Muscle layer of duodenum (tissue), 2 donors: ENCODE results near the gene HIVEP1.

Experiments
- H3K27ac ChIP-seq: one replicate; pipeline ENCODE4 v1.7.0; 2013; ENCODE audit warnings: mild to moderate bottlenecking, low read length
- H3K27me3 ChIP-seq: one replicate; pipeline ENCODE4 v1.7.0; 2013; ENCODE audit warnings: low read depth, mild to moderate bottlenecking, control low read depth, low read length
- H3K36me3 ChIP-seq, 2 donors: one replicate each; pipeline ENCODE4 v1.7.0; 2013; ENCODE audit warnings: low read length in 2 of 2, control low read depth in 1 of 2, mild to moderate bottlenecking in 1 of 2; ENCODE audit not compliant: insufficient read depth in 2 of 2, control insufficient read depth in 1 of 2
- H3K4me1 ChIP-seq, 2 donors: one replicate each; pipeline ENCODE4 v1.7.0; 2013; ENCODE audit warnings: low read length in 2 of 2, mild to moderate bottlenecking in 2 of 2, control low read depth in 1 of 2, moderate library complexity in 1 of 2; ENCODE audit not compliant: insufficient read depth in 2 of 2, control insufficient read depth in 1 of 2
- H3K4me3 ChIP-seq, 2 donors: one replicate each; pipeline ENCODE4 v1.7.0; 2013; ENCODE audit warnings: low read length in 2 of 2, low read depth in 1 of 2, mild to moderate bottlenecking in 1 of 2
- H3K9me3 ChIP-seq, 2 donors: one replicate each; pipeline ENCODE4 v1.7.0; 2013; ENCODE audit warnings: low read length in 2 of 2, control low read depth in 1 of 2, mild to moderate bottlenecking in 1 of 2; ENCODE audit not compliant: control insufficient read depth in 1 of 2
- donor health status: healthy.

Gene HIVEP1

DNA sequence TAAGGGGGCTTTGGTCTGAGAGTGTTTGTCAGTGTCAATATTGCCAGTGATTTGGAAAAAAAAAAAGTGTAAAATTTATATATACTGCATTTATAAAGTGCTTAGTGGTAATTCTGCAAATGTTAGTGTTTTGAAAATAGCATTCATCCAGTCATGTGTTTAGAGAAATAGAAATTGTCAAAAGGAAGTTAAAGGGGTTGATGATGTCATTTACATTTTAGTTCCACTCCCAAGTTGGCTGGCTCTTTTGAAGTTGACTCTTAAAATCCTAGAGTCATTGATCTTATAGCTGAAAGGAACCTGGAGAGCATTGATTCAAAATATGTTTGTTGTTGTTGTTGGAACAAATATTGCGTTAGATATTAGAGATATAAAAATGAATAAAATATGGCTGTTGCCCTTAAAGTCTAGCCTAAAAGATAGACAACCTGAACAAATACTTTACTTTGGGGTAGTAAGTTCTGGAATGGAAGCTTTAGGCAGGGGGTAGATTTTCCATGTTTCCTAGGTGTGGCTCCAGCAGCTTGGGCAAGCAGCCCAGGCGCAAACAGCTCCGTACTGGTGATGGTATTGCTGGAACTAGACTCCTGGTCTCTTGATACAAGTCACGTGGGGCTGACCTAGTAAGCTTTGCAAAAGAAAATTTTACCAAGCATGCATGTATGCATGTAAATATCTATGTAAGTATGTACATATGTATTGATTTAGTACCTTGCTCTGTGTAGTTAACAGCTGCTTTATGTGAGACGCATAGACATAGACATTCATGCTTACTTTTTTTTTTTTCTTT, 46.3 kb downstream of the HIVEP1 start:
- Histone ChIP-seq H3K4me1 (peaks cover 5 to 17% of the 10 kb centered on the region in 2 donors), H3K9me3 (no peaks in the 10 kb centered on the region), H3K27ac (no peak overlapping the region), H3K4me3 (no peak overlapping the region), H3K27me3 (no peaks in the 10 kb centered on the region), H3K36me3 (no peaks in the 10 kb centered on the region)

DNA sequence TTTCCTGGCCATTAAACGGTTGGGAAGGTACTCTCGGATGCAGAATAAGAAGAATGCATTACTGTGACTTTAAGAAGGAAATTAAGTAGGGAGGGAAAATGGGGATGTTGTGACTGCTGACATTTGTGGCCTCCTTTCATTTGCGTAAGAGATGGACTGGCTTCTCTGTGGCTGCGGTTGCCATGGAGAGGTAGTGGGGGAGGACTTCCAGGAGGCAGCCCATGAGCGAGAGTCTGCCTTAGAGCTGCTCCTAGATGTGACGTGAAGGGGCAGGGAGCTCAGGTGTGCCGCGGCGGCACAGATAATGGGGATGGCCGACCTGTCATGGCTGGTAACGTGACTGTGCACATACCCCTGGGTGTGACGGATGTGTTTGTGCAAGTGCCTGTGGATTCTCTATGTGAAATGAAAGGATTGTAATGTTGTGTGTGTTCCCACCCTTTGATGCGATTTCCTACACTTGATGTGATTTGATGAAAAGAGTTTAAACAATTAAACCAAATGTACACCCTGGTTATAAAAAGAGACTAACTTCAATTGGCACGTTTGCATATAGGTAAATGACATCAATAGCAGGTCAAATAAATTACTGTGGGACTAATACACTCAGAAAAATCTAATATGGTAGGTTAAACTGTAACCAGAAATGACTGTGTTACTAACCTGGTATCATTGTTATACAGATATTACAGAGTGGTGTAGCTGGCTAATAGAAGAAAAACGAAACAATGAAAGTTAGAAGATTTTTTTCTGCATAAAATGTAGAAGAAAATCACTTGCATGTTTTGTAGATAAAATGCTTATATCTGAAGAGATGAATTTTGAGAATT, 48.9 kb downstream of the HIVEP1 start:
- no peaks in the 10 kb centered on the region for H3K36me3 ChIP-seq
- peak overlapping the region; percentile 20 to 26 for H3K4me3 ChIP-seq
- no peaks in the 10 kb centered on the region for H3K27me3 ChIP-seq
- H3K9me3 ChIP-seq: no peaks in the 10 kb centered on the region
- peaks cover 5 to 17% of the 10 kb centered on the region in 2 donors for H3K4me1 ChIP-seq
- H3K27ac ChIP-seq: no peak overlapping the region

DNA sequence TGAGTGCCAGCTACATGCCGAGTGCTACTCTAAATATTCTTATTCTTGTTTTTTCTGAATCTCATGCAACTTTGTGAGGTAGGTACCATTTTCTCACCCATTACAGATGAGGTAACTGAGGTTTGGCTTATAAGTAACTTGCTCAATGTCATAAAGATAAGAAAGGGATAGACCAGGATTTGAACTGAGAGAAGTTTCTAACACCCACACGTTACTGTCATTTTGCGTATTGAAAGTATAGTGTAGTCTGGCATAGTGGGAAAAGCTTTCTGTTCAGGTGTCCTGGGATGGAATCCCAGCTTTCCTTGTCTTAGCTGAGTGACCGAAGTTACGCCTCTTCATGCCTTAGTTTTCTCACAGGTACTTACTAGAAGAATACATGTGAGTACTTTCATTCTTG, 50.5 kb downstream of the HIVEP1 start:
- H3K9me3 ChIP-seq: no peaks in the 10 kb centered on the region
- no peaks in the 10 kb centered on the region for H3K36me3 ChIP-seq
- H3K4me1 ChIP-seq: peaks cover 5 to 17% of the 10 kb centered on the region in 2 donors
- H3K4me3 ChIP-seq: no peak overlapping the region
- no peaks in the 10 kb centered on the region for H3K27me3 ChIP-seq
- H3K27ac ChIP-seq: no peak overlapping the region

DNA sequence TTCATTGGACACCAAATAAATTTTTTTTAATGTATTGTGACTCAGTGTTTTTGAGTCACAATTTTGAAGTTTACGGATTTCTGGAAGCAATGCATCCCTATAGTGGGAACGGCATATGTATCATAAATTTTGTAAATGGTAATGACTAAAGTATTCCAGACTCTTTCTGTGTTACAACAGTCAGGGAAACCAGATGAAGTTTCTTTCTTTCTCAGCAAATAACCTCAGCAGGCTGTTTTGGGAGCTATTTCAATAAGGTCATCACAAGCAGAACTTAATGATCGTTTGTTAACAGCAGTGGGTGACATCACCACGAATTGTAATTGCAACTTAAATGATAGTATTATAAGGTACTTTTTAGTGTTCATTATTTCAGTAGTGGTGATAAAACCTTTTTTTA, 52.0 kb downstream of the HIVEP1 start:
- no peak overlapping the region for H3K27ac ChIP-seq

DNA sequence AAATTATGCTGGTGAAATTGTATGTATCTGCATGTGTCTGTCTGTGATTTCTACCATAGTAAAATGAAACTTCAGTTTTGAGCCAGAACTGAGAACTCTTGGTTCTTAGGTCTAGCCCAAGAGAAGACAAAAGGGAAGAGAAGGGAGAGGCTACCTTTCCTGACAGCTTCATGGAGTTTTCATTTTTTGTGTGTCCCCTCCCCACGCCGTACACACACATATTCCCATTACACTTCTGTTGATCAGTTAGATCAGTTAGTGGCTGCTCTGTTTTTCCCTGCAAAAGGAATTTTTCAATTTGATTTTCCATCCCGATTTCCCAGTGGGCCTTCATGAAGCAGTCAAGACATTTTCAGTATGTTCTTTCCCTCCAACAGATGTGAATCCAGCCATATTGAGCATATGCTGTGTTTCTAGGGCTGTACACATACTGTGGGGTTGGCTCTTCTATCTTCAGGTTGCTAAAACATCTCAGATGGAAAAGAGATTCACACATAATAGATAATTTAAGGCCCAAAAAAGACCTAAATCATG, 52.5 kb downstream of the HIVEP1 start:
- H3K27ac ChIP-seq: no peak overlapping the region
- no peaks in the 10 kb centered on the region for H3K27me3 ChIP-seq
- no peaks in the 10 kb centered on the region for H3K36me3 ChIP-seq

More for the DNA sequence above, 52.0 kb downstream of the HIVEP1 start:
- peaks cover 5 to 7% of the 10 kb centered on the region in 2 donors for H3K4me1 ChIP-seq
- H3K36me3 ChIP-seq: no peaks in the 10 kb centered on the region
- H3K4me3 ChIP-seq: no peak overlapping the region
- H3K27me3 ChIP-seq: no peaks in the 10 kb centered on the region
- H3K9me3 ChIP-seq: no peaks in the 10 kb centered on the region

DNA sequence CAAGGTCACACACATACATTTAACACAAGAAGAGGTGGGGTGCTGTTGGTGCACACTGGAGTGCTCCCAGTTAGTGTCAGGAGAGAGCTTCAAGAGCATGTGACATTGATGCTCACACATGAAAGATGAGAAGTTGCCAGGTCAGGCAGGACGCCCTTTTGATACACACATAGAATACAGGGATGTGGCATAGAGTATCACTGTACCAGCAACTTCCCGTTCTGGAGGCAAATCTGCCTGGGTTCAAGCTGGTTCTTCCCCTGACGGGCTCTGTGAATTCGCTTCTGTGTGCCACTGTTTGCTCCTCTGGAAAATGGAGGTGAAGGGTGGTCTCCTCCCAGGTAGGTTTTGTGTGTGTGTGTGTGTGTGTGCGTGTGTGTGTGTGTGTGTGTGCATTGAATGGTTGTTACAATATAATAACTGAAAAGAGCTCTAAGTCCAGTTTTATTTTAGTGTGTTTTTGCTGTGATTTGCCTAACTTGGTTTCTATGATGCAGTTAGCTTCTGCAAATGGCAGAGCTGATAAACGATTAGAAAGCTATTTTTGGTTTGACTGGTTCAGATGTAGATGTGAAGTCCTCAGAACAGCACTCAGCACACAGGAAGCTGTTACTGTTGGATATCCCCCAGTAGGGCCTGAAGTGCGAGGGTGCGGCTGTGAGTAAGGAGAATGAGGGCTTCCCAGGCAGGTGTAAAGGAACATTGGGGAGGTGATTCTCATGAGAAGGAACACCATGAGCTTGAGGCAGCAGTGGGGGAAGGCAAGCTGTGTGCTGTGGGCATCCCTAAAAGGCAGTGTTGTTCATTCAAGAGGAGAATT, 53.4 kb downstream of the HIVEP1 start:
- peaks cover 2 to 5% of the 10 kb centered on the region in 2 donors for H3K4me1 ChIP-seq
- H3K4me3 ChIP-seq: no peak overlapping the region
- H3K27me3 ChIP-seq: no peaks in the 10 kb centered on the region
- no peaks in the 10 kb centered on the region for H3K36me3 ChIP-seq
- no peaks in the 10 kb centered on the region for H3K9me3 ChIP-seq
- no peak overlapping the region for H3K27ac ChIP-seq

More for the DNA sequence above, 52.5 kb downstream of the HIVEP1 start:
- no peaks in the 10 kb centered on the region for H3K9me3 ChIP-seq
- peaks cover 5 to 7% of the 10 kb centered on the region in 2 donors for H3K4me1 ChIP-seq
- no peak overlapping the region for H3K4me3 ChIP-seq

DNA sequence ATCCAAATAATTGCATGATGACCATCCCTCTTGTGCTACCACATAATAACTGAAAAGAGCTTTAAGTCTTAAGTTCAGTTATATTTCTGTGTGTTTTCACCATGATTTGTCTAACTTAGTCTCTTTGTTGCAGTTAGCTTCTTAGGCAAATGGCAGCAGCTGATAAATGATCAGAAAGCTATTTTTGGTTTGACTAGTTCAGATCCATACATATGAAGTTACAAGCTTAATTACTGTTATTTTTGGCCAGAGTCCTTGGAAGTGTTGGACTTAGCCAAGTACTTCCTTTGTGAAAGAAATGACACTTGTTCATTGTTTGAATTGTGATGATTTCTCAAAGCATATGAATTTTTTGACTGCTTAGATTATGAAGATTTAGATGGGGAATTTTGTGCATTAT, 54.2 kb downstream of the HIVEP1 start:
- peaks cover 0 to 3% of the 10 kb centered on the region in 2 donors for H3K4me1 ChIP-seq
- H3K27ac ChIP-seq: no peak overlapping the region
- no peaks in the 10 kb centered on the region for H3K27me3 ChIP-seq
- no peaks in the 10 kb centered on the region for H3K9me3 ChIP-seq
- no peaks in the 10 kb centered on the region for H3K36me3 ChIP-seq
- H3K4me3 ChIP-seq: no peak overlapping the region

DNA sequence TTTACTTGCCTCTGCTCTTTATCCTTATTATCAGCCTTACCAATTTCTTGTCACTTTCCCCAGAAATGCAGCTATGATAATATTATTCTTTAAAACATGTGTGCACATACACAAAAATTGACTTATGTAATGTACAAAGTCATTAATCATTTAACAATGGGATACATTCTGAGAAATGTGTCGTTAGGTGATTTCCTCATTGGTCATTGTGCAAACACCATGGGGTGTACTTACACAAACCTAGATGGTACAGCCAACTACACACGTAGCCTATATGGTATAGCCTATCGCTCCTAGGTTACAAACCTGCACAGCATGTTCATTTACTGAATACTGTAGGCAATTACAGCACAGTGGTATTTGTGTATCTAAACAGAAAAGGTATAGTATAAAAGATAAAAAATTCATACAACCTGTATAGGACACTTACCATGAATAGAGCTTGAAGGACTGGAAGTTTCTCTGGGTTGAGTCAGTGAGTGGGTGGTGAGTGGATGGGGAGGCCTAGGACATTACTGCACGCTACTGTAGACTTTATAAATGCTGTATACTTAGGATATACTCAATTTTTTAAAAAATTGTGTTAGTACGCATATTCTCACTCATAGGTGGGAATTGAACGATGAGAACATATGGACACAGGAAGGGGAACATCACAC, 56.9 kb downstream of the HIVEP1 start:
- Histone ChIP-seq H3K27ac (no peak overlapping the region), H3K9me3 (no peaks in the 10 kb centered on the region), H3K4me1 (peaks cover 0 to 3% of the 10 kb centered on the region in 2 donors), H3K27me3 (no peaks in the 10 kb centered on the region), H3K36me3 (no peaks in the 10 kb centered on the region), H3K4me3 (no peak overlapping the region)

DNA sequence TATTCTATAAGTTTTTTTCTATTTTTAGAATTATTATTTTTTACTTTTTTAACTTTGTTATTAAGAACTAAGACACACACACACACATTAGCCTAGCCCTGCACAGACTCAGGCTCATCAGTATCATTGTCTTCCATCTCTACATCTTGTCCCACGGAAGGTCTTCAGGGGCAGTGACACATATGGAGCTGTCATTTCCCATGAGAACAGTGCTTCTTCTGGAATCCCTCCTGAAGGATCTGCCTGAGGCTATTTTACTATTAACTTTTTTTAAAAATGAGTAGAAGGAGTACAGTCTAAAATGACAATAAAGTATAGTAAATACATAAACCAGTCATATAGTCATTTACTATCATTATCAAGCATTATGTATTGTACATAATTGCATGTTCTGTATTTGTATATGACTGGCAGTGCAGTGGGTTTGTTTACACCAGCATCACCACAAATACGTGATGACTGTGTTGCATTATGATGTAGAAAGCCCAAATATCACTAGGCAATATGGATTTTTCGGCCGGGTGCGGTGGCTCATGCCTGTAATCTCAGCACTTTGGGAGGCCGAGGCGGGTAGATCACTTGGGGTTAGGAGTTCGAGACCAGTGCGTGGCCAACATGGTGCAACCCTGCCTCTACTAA, 57.9 kb downstream of the HIVEP1 start:
- peaks cover 0 to 3% of the 10 kb centered on the region in 2 donors for H3K4me1 ChIP-seq
- no peaks in the 10 kb centered on the region for H3K9me3 ChIP-seq
- H3K36me3 ChIP-seq: no peaks in the 10 kb centered on the region
- no peak overlapping the region for H3K4me3 ChIP-seq
- no peaks in the 10 kb centered on the region for H3K27me3 ChIP-seq
- no peak overlapping the region for H3K27ac ChIP-seq

DNA sequence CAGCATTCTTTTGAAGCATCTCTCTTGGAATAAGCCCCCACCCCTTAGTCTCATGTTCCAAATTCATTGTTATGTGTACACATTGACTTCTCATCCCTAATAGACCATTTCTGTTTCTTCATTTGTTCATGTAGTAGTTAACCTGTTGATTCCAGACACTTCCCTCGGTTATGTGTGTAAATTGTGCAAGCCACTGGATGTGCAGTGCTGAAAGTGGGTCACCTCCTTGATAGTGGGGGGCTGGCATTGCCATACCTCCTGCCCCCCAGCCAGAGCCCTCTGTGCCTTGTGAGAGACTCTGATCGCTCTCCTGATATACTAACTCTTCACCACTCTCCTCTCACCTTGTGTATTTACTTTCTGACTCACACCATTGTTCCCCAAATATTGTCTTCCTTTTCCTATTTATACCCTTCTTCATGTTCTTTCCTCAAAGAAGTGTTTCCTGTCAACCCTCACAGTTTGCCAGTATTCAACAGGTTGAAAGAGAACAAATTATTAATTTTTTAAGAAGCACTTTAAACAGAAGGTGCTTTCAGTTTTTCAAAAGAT, 59.0 kb downstream of the HIVEP1 start:
- H3K4me1 ChIP-seq: peaks cover 0 to 3% of the 10 kb centered on the region in 2 donors
- no peaks in the 10 kb centered on the region for H3K36me3 ChIP-seq
- H3K27me3 ChIP-seq: no peaks in the 10 kb centered on the region
- no peak overlapping the region for H3K27ac ChIP-seq
- H3K4me3 ChIP-seq: no peak overlapping the region
- no peaks in the 10 kb centered on the region for H3K9me3 ChIP-seq
